LNCaP clone FGC (cell line): Measurements from ENCODE around the gene NEMP2.

Experiments
- DNase-seq: peaks from one replicate; pipeline ENCODE4 v3.0.0-alpha.2; 2011; ENCODE audit warnings: low read depth
- H3K4me3 ChIP-seq: 2 replicates; pipeline ENCODE4 v1.5.1; 2011; ENCODE audit warnings: mild to moderate bottlenecking, low read depth, low read length, control low read depth
- TF ChIP-seq, protein P1 (sequence below): IDR thresholded peaks from 2 replicates; pipeline ENCODE4 v1.5.1; 2012; ENCODE audit warnings: mild to moderate bottlenecking; ENCODE audit not compliant: control insufficient read depth, insufficient read depth; ENCODE audit errors: extremely low read depth

The NEMP2 gene

DNA sequence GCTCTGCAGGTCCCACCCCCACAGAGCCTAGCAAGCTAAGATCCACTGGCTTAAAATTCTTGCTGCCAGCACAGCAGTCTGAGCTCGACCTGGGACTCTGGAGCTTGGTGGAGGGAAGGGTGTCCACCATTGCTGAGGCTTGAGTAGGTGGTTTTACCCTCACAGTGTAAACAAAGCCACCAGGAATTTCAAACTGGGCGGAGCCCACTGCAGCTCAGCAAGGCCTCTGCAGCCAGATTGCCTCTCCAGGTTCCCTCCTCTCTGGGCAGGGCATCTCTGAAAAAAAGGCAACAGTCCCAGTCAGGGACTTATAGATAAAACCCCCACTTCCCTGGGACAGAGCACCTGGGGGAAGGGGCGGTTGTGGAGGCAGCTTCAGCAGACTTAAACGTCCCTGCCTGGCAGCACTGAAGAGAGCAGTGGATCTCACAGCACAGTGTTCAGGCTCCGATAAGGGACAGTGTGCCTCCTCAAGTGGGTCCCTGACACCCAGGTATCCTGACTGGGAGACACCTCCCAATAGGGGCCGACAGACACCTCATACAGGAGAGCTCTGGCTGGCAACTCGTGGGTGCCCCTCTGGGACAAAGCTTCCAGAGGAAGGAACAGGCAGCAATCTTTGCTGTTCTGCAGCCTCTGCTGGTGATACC is 20.0 kb upstream of the NEMP2 start:
- H3K4me3 ChIP-seq, result no peak overlapping the region
- TF ChIP-seq, protein P1, sequence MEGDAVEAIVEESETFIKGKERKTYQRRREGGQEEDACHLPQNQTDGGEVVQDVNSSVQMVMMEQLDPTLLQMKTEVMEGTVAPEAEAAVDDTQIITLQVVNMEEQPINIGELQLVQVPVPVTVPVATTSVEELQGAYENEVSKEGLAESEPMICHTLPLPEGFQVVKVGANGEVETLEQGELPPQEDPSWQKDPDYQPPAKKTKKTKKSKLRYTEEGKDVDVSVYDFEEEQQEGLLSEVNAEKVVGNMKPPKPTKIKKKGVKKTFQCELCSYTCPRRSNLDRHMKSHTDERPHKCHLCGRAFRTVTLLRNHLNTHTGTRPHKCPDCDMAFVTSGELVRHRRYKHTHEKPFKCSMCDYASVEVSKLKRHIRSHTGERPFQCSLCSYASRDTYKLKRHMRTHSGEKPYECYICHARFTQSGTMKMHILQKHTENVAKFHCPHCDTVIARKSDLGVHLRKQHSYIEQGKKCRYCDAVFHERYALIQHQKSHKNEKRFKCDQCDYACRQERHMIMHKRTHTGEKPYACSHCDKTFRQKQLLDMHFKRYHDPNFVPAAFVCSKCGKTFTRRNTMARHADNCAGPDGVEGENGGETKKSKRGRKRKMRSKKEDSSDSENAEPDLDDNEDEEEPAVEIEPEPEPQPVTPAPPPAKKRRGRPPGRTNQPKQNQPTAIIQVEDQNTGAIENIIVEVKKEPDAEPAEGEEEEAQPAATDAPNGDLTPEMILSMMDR, result no peak
- DNase-seq, result no peak

DNA sequence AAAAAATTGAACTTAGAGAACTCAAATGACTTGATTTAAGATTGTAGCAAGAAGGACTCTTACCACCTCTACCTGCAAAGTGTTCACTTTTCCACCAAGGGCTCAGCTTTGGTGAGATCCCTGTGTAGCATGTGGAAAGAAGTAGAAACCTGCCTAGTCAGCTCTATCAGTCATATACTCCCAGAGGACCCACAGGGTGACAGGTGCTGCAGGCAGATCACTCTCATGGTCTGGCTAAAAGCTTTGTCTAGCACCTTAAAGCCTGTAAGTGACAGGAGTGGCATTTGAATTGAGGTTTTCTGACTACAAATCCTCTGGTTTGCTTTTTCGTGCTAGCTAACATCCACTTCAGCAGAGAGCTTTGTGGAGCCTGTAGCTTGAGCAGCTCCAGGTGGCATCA is 18.7 kb upstream of the NEMP2 start:
- TF ChIP-seq, protein P1, result no peak
- no peak for DNase-seq

DNA sequence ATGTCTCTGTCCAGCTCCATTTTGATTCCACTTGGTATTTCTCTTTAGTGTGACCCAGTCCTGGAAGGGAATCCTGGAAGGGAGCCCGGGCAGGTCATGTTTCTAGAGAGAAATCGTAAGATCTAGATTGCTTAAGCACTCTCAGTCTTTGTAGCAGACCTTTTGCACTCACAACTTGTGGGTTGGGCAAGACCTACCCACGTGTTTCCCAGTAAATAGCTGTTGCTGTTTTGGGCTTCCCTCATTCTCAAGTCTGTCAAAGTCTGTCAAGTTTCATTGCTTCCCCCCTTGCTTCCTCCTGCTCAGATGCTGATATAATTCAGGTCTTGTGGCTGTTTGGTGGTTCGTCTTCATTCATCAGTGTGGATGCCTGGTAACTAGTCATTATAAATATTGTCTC is 17.4 kb upstream of the NEMP2 start:
- H3K4me3 ChIP-seq, result no peak overlapping the region
- DNase-seq, result no peak
- TF ChIP-seq, protein P1, result no peak

More for the DNA sequence above, 18.7 kb upstream of the NEMP2 start:
- H3K4me3 ChIP-seq, result no peak overlapping the region

DNA sequence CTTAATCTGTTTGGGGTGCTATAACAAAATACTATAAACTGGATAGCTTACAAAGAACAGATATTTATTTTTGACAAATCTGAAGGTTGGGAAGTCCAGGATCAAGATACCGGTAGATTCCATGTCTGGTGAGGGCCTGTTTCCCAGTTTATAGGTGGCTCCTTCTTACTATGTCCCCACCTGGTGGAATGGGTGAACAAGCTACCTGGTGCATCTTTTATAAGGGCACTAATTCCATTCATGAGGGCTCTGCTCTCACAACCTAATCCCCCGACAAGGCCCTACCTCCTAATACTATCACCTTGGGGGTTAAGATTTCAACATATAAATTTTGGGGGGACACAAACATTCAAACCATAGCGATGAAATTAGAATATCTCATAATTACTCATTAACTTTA is 15.6 kb upstream of the NEMP2 start:
- H3K4me3 ChIP-seq, result no peak overlapping the region
- TF ChIP-seq, protein P1, result no peak
- no peak for DNase-seq

DNA sequence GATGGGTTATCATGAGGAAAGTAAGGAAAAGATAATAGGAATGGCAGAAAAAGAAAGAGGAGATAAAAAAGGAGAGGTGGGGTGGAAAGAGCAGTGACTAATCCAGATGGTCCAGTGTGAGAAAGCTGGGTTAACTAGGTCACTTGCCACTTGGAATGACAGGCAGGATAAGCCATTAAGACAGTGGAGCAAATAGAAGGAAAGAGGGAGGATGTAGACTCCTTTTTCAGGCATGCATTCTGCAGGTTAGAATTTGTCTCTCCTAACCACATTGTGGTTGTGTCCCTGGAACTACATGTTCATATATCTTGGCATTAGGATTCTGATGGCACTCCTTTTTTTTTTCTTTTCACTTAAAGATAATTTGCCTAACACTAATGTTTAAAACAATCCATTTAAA is 13.4 kb upstream of the NEMP2 start:
- no peak overlapping the region for H3K4me3 ChIP-seq
- TF ChIP-seq, protein P1, result no peak
- DNase-seq, result no peak

DNA sequence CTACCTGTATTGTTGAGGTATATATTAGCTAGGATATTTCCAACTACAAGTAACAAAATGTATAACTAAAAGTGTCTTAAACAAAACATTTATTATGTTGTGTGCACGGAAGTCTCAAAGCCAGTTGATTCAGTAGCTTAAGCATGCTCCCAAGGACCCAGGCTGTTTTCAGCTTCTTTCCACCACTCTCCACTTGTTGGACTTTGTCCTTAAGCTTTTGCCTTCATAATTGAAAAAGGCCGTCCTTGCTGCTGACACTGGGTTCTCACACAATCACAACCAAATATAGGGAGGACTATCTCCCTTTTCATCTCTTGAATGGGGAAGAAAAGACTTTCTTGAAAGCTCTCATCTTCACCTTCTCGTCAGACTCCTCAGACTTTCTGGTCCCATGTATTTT is 12.2 kb upstream of the NEMP2 start:
- no peak overlapping the region for H3K4me3 ChIP-seq
- TF ChIP-seq, protein P1, result no peak
- no peak for DNase-seq
